GM19238 (cell line): ENCODE measurements around the gene DCTD.
"Not testable (repeated sequence)": the region's sequence is repeated elsewhere in the genome, so short reads cannot be mapped to it uniquely, and the experiment has no call there.

Source experiments
- DNase-seq: peaks from one replicate; pipeline ENCODE4 v3.0.0; 2011; ENCODE audit warnings: low spot score; ENCODE audit not compliant: insufficient read length

Gene DCTD

GRCh38 chr4:182921608-182922007 lies 4.4 kb upstream of the DCTD start:
- no peak for DNase-seq

GRCh38 chr4:182920676-182921075 lies 3.5 kb upstream of the DCTD start:
- DNase-seq: no peak

- no peak for DNase-seq
Measured at GRCh38 chr4:182918791-182919302, 1.7 kb upstream of the DCTD start.

GRCh38 chr4:182918044-182918607 lies 940 bp upstream of the DCTD start:
- DNase-seq: no peak

GRCh38 chr4:182916483-182917181 lies 554 bp downstream of the DCTD start:
- DNase-seq: no peak

GRCh38 chr4:182914357-182914756 lies 2.8 kb downstream of the DCTD start:
- DNase-seq: no peak

- DNase-seq: no peak
Measured at GRCh38 chr4:182913621-182914020, 3.6 kb downstream of the DCTD start.

GRCh38 chr4:182913036-182913435 lies 4.2 kb downstream of the DCTD start:
- DNase-seq: no peak

- DNase-seq: no peak
Measured at GRCh38 chr4:182908124-182908523, 9.1 kb downstream of the DCTD start.

GRCh38 chr4:182907396-182907795 lies 9.8 kb downstream of the DCTD start:
- DNase-seq: no peak

- no peak for DNase-seq
Measured at GRCh38 chr4:182906786-182907185, 10.4 kb downstream of the DCTD start.

- no peak for DNase-seq
Measured at GRCh38 chr4:182905038-182905437, 12.1 kb downstream of the DCTD start.

- no peak for DNase-seq
Measured at GRCh38 chr4:182904211-182904761, 12.9 kb downstream of the DCTD start.

GRCh38 chr4:182903013-182903412 lies 14.2 kb downstream of the DCTD start:
- no peak for DNase-seq

- no peak for DNase-seq
Measured at GRCh38 chr4:182901337-182901736, 15.8 kb downstream of the DCTD start.

- DNase-seq: not testable (repeated sequence)
Measured at GRCh38 chr4:182900021-182900420, 17.2 kb downstream of the DCTD start.

- DNase-seq: no peak
Measured at GRCh38 chr4:182898479-182898799, 18.7 kb downstream of the DCTD start.

GRCh38 chr4:182897601-182898478 lies 19.3 kb downstream of the DCTD start:
- DNase-seq: no peak

- DNase-seq: no peak
Measured at GRCh38 chr4:182896421-182896820, 20.8 kb downstream of the DCTD start.

- DNase-seq: no peak
Measured at GRCh38 chr4:182895791-182896292, 21.3 kb downstream of the DCTD start.

GRCh38 chr4:182894681-182895275 lies 22.4 kb downstream of the DCTD start:
- DNase-seq: no peak
